GM10266 (cell line): Measurements from ENCODE around the gene HOXB8.

Source experiments
- DNase-seq: peaks from one replicate; pipeline ENCODE4 v3.0.0; 2012; ENCODE audit errors: extremely low spot score
- TF ChIP-seq, protein P1 (sequence below): IDR thresholded peaks from 2 replicates; pipeline ENCODE4 v1.5.1; 2012; ENCODE audit warnings: mild to moderate bottlenecking, low read depth; ENCODE audit not compliant: control insufficient read depth, insufficient read depth; ENCODE audit errors: missing control alignments

The HOXB8 gene

DNA sequence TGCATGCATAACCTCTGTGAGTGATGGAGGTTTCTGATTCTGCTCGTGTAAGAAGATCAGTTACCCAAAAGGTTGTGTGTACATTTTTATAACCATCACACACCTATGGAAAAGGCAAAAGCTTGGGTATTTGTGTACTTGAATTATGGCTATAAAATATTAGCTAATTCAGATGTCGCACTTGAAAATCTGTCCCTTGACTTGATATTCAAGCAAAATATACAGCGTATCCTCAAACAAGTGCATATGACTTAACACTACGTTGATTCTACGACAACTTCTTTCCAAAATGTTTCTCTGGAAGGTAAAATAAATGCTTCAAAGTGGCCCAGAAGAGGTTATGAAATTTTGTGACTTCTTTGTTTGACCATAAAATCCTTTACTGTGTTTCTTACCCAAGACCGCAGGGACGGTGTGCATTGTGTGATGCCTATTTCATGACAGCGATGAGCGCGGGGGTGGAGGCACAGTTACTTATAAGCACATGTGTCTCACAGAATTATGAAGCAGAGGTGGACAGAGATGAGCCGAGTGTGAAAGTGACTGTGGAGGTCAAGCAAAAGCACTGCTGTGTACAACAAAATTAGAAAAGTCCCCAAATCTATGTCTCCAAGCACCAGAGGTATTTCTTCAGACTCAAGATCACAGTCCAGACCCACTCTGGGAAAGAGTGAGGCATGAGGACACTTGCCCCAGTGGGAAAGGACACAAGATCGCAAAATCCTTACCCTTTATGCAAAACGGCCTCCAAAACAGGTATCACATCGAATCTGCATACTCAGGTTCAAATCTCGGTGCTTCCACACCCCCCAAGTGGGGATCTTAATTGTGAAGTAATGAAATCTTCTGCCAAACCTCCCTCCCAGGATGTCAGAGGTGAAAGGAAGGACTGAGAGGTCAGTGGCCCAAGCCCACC is 15.2 kb upstream of the HOXB8 start:
- DNase-seq: no peak
- TF ChIP-seq, protein P1, sequence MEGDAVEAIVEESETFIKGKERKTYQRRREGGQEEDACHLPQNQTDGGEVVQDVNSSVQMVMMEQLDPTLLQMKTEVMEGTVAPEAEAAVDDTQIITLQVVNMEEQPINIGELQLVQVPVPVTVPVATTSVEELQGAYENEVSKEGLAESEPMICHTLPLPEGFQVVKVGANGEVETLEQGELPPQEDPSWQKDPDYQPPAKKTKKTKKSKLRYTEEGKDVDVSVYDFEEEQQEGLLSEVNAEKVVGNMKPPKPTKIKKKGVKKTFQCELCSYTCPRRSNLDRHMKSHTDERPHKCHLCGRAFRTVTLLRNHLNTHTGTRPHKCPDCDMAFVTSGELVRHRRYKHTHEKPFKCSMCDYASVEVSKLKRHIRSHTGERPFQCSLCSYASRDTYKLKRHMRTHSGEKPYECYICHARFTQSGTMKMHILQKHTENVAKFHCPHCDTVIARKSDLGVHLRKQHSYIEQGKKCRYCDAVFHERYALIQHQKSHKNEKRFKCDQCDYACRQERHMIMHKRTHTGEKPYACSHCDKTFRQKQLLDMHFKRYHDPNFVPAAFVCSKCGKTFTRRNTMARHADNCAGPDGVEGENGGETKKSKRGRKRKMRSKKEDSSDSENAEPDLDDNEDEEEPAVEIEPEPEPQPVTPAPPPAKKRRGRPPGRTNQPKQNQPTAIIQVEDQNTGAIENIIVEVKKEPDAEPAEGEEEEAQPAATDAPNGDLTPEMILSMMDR: no peak

DNA sequence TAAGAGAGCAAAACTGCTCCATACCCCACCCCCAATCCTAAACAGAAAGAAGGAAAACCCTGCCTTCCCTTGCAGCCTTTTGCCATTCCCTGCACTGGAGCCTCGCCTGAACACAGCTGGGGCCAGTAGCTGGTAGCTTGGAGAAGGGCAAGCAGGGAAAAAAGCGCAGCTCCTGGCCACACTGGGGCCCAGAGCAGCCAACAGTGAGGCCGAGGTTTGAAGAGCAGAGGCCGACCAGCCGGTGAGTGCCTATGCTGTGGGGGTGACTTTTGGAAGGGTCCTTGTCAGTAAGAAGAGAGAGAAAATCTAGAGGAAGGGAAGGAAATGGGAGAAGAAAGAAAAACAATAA is 14.3 kb upstream of the HOXB8 start:
- DNase-seq: no peak
- TF ChIP-seq, protein P1: no peak

DNA sequence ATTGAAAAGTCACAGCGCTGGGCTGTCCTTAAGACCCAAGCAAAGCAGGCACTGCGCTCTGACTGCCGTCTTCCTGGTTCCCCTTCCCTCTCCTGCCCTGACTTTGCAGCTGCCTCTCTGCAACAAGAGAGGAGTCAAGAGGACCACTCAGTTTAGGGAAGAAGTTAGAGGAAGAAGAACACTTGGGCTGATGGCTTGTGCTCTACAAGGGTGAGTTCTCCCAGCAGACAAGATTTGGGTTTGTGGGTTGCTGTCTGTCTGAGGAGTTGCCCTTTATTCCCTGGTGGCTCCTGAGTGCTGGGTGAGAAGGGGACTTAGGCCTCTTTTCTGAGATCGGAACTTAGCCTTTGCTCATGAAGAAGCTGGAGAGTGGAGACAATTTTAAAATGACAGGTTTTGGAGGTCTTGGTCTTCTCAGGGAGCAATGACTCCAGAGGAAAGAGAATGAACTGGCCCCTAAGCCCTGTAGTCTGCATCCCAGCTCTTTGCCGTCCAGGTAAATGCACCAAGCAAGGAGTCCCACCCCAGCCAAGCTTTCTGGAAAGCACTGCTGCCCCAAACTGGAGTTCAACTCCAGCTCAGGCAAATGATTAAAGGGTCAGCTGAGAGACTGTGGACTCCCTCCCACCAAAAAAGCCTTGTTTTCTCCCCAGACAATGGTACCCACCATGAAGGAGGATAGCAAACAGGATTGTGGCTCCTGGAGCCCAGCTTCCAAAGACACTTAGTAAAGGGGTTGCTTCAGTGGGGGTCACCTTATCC is 13.7 kb upstream of the HOXB8 start:
- no peak for DNase-seq
- TF ChIP-seq, protein P1: no peak

DNA sequence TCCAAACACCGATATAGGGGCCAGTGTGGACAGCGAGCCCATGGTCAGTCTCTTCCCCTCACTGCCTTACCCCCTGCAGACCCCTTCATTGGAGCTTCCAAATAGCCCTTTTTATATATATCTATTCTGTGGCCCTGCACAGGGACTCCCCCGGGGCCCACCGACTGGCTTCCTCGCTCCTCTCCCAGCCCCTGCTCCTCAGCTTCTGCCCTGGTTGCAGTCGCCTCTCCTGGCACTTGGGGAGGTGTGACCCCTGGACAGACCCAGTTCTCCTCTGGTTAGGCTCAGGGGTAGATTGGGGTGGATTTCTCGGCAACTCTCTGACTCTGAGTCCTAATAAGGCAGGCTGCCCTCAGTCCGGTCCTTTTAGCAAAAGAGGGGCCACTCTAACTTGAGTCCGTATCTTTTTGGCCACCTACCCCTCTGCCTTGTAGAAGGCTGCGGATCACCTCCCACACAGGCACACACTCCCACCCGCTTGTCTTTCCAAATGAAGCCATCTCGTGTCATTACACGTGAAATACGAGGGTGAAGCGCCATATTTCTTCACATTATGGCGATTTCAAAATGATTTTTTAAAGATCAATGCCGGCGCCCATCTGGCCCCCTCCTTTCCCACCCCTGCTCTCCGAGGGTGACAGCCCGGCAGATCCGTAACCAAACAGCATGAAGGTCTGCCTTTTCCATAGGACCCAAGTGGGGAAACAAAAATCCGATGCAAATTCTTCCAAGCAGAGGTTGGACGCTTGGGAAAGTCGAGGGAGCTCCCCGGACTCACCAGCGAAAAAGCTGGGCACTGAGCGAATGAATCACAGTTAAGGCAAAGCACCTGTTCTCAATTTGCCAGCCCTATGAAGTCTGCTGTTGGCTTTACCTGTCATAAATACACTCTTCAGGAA is 12.8 kb upstream of the HOXB8 start:
- no peak for DNase-seq
- TF ChIP-seq, protein P1: no peak

DNA sequence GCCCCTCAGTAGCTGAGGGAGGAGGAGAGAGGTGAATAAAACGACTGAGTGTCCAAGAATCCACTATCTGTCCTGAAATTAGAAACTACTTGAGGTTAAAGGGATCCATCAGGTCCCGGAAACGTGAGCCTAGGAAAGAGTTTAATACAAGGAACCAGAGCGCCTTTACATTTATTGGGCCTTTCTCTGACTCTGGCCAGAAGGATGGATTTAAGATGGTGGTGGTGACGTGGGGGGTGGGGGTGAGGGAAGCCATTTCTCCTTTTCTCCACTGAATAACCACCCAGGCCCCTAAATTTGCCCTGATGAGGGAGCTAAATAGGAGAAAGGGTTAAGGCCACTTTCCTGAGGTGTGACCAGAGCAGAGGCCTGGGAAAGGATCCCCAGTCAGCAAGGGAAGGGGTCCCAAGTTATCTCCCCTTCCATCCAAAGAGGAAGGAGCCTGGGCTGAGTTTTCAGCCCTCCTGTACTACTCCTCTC is 12.1 kb upstream of the HOXB8 start:
- no peak for DNase-seq
- TF ChIP-seq, protein P1: no peak

DNA sequence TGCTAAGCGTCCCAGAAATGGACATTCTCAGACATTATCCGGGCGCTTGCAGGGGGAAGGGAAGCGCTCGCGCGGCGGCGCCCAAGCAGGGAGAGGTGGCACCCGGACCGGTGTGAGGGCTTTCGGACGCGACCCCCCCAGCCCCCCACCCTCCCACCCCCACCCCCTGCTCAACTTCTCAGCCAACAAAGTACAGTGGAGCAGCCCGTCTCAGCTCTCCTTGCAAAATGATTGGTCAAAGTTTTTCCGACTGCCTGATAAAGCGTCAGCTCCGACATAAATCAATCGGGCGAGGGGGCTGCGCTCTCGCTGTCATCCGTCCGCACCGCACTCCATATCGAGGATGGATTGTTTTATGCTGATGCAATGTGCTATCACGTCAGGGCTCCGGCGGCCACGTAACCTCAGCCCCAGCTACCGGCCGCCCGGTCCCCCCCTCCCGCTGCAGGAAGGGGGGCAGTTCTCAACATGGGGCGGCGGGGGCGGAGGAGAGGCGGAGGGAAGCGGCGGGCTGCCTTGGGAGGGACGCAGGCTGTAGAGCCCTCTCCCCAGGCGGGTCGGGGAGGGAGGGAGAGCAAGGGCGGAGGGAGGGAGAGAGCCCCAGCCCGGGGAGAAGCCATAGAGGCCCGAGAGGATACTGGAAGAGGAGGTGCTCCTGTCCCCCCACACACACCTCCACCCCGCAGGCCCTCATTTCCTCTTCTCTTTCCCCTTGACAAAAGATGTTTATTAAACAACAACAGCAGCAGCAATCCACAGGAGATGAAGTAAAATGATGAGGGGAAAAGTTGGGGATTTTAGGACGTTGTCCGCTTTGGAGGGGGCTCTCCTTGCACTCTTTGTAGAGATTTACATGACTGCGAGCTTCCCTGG is 11.4 kb upstream of the HOXB8 start, which contains the start of gene HOXB9:
HOXB9 (minus strand) TSS at position 114 of the 873 bp plus-strand sequence; CDS start at position 25, 89 bp downstream.
- no peak for DNase-seq
- TF ChIP-seq, protein P1: no peak
